CD14-positive monocyte (primary cell): ENCODE results near the gene STARD3. TPM values are rescaled to one million over a fixed set of nuclear protein-coding genes. Genes with fewer than 3 reads are reported as not detected.

ENCODE experiments used
- DNase-seq, 3 donors: peaks; one replicate each; pipeline ENCODE4 v3.0.0-alpha.2; 2011 to 2022
- H2AFZ ChIP-seq: 2 replicates; pipeline ENCODE4 v1.6.0; 2012; ENCODE audit warnings: mild to moderate bottlenecking, low read depth, low read length, inconsistent platforms; ENCODE audit not compliant: insufficient read depth, poor library complexity, severe bottlenecking
- H3K27ac ChIP-seq, 2 donors: 1 replicate in 1 of 2; 2 replicates in 1 of 2; pipeline ENCODE4 v1.5.1; 2012 to 2013; ENCODE audit warnings: low read length in 2 of 2, control low read depth in 1 of 2, inconsistent platforms in 1 of 2, low read depth in 1 of 2, mild to moderate bottlenecking in 1 of 2
- H3K27me3 ChIP-seq, 2 donors: one replicate each; pipeline versions ENCODE4 v1.6.0 to v1.6.1; 2011 to 2013; ENCODE audit warnings: low read length in 2 of 2; ENCODE audit not compliant: control insufficient read depth in 2 of 2, insufficient read depth in 2 of 2
- H3K36me3 ChIP-seq, 2 donors: replicated peaks in 1 of 2; 1 replicate in 1 of 2; 2 replicates in 1 of 2; pipeline versions ENCODE4 v1.5.1 to v1.6.1; 2012 to 2013; ENCODE audit warnings: low read length in 2 of 2, control low read depth in 1 of 2, inconsistent platforms in 1 of 2, mild to moderate bottlenecking in 1 of 2; ENCODE audit not compliant: insufficient read depth in 2 of 2, control insufficient read depth in 1 of 2
- H3K4me1 ChIP-seq, 2 donors: 1 replicate in 1 of 2; 2 replicates in 1 of 2; pipeline versions ENCODE4 v1.5.1 to v1.6.1; 2012 to 2013; ENCODE audit warnings: low read length in 2 of 2, control low read depth in 1 of 2, inconsistent platforms in 1 of 2, mild to moderate bottlenecking in 1 of 2, moderate library complexity in 1 of 2; ENCODE audit not compliant: insufficient read depth in 2 of 2, control insufficient read depth in 1 of 2
- H3K4me2 ChIP-seq: replicated peaks from 2 replicates; pipeline ENCODE3; 2012; ENCODE audit warnings: low read length, moderate library complexity, mild to moderate bottlenecking; ENCODE audit not compliant: poor library complexity, severe bottlenecking; ENCODE audit errors: extremely low read depth
- H3K4me3 ChIP-seq, 3 experiments: fragments of 200-600 bp in 1 of 3; sonication (generic) in 1 of 3; replicated peaks in 1 of 3; 1 replicate in 2 of 3; 2 replicates in 1 of 3; pipeline ENCODE4 v1.5.1; 2011 to 2013; ENCODE audit warnings: low read length in 3 of 3, mild to moderate bottlenecking in 3 of 3, control low read depth in 2 of 3, low read depth in 2 of 3, inconsistent platforms in 1 of 3, moderate library complexity in 1 of 3
- H3K79me2 ChIP-seq: 2 replicates; pipeline ENCODE4 v1.6.0; 2012; ENCODE audit warnings: mild to moderate bottlenecking, control low read depth, inconsistent platforms, low read length, moderate library complexity; ENCODE audit not compliant: insufficient read depth
- H3K9ac ChIP-seq: 2 replicates; pipeline ENCODE4 v1.6.0; 2017; ENCODE audit warnings: low read length, mild to moderate bottlenecking; ENCODE audit not compliant: insufficient read depth, poor library complexity, severe bottlenecking
- H3K9me3 ChIP-seq, 2 donors: replicated peaks in 1 of 2; 1 replicate in 1 of 2; 2 replicates in 1 of 2; pipeline versions ENCODE4 v1.5.1 to v1.6.1; 2012 to 2013; ENCODE audit warnings: low read length in 2 of 2, control low read depth in 1 of 2; ENCODE audit not compliant: control insufficient read depth in 1 of 2, insufficient read depth in 1 of 2
- H4K20me1 ChIP-seq: 2 replicates; pipeline ENCODE4 v1.6.0; 2012; ENCODE audit warnings: mild to moderate bottlenecking, low read length, control low read depth, moderate library complexity; ENCODE audit not compliant: insufficient read depth
- H3K27ac Mint-ChIP-seq, 7 donors: one replicate each; pipeline ENCODE4 v1.8.0; 2020; ENCODE audit warnings: mild to moderate bottlenecking in 7 of 7, mixed read lengths in 7 of 7, moderate library complexity in 6 of 7, inconsistent platforms in 2 of 7
- H3K27me3 Mint-ChIP-seq, 3 donors: one replicate each; pipeline ENCODE4 v1.8.0; 2021 to 2022; ENCODE audit warnings: low read depth in 3 of 3, mild to moderate bottlenecking in 3 of 3, mixed read lengths in 3 of 3, moderate library complexity in 3 of 3, inconsistent platforms in 1 of 3
- H3K36me3 Mint-ChIP-seq, 2 donors: one replicate each; pipeline ENCODE4 v1.8.0; 2020; ENCODE audit warnings: mixed read lengths in 2 of 2, inconsistent platforms in 1 of 2, mild to moderate bottlenecking in 1 of 2
- H3K4me1 Mint-ChIP-seq: one replicate; pipeline ENCODE4 v1.8.0; 2020; ENCODE audit warnings: mild to moderate bottlenecking, mixed read lengths
- H3K4me3 Mint-ChIP-seq, 2 donors: one replicate each; pipeline ENCODE4 v1.8.0; 2020; ENCODE audit warnings: mild to moderate bottlenecking in 2 of 2, mixed read lengths in 2 of 2, moderate library complexity in 1 of 2
- H3K9me3 Mint-ChIP-seq, 7 donors: one replicate each; pipeline ENCODE4 v1.8.0; 2020 to 2022; ENCODE audit warnings: mixed read lengths in 7 of 7, mild to moderate bottlenecking in 6 of 7, moderate library complexity in 6 of 7, inconsistent platforms in 2 of 7
- CTCF ChIP-seq: fragments of 200-600 bp; IDR thresholded peaks from one replicate; pipeline ENCODE4 v1.8.0; 2022; ENCODE audit warnings: antibody characterized with exemption, mild to moderate bottlenecking
- WGBS: methylation state at CpG from one replicate; pipeline ENCODE4 v1.1.5; 2013; ENCODE audit warnings: missing lambda C conversion rate; ENCODE audit not compliant: insufficient coverage; 5-methylcytosine and 5-hydroxymethylcytosine counted together
- intact Hi-C, 2 donors: fragments of 100-400 bp; cut with micrococcal nuclease; formaldehyde crosslinking; loops; one replicate each; pipeline versions ENCODE4 v1.15.0 to v1.15.1; 2023
- polyA plus RNA-seq, 3 donors: library from polyadenylated mRNA; depleted of rRNA in 1 of 3; unstranded in 2 of 3; stranded (reverse) in 1 of 3; fragments of 300-500 nt in 2 of 3; fragments of >200 nt in 1 of 3; fragmentation: Illumina TruSeq in 2 of 3; gene quantifications; 1 replicate in 2 of 3; 2 replicates in 1 of 3; pipeline ENCODE4 v1.2.3, GENCODE V29; 2012 to 2021

The STARD3 gene
- polyA plus RNA-seq, 3 donors: 35.1 to 114 (median 45.3) TPM

- Mint-ChIP-seq H3K9me3 (peaks cover 0 to 11% (median 2%) of the 10 kb centered on the region in 7 donors), H3K36me3 (no peaks in the 10 kb centered on the region), H3K4me1 (peaks cover 36% of the 10 kb centered on the region), H3K27ac (peak within 1 kb of the TSS in 2 of 7 donors; percentile 25 to 59), H3K4me3 (peak within 1 kb of the TSS in 1 of 2 donors; percentile 84), H3K27me3 (peaks cover 48 to 67% (median 57%) of the 10 kb centered on the region in 3 donors)
- intact Hi-C loops: no loop called here
- H3K27ac ChIP-seq: no peak within 1 kb of the TSS
- H3K4me2 ChIP-seq: no peak within 1 kb of the TSS
- peaks cover 22 to 36% of the 10 kb centered on the region in 2 donors for H3K4me1 ChIP-seq
- DNase-seq: no peak
- H3K9ac ChIP-seq: no peak within 1 kb of the TSS
- WGBS: 32% methylated on average over 24 of the region's 29 CpGs
- no peaks in the 10 kb centered on the region for H4K20me1 ChIP-seq
- H3K9me3 ChIP-seq: no peaks in the 10 kb centered on the region
- no peaks in the 10 kb centered on the region for H3K36me3 ChIP-seq
- H2AFZ ChIP-seq: no peak within 1 kb of the TSS
- TF ChIP-seq CTCF: no peak
- no peak within 1 kb of the TSS for H3K4me3 ChIP-seq
- H3K27me3 ChIP-seq: peaks cover 16 to 49% of the 10 kb centered on the region in 2 donors
- H3K79me2 ChIP-seq: no peaks in the 10 kb centered on the region
Measured at GRCh38 chr17:39626171-39627046, 10.5 kb upstream of the STARD3 start, which contains the start of gene PPP1R1B. Gene PPP1R1B (plus strand): TSS chr17:39626952. CDS start chr17:39627393, 441 bp downstream.

DNA sequence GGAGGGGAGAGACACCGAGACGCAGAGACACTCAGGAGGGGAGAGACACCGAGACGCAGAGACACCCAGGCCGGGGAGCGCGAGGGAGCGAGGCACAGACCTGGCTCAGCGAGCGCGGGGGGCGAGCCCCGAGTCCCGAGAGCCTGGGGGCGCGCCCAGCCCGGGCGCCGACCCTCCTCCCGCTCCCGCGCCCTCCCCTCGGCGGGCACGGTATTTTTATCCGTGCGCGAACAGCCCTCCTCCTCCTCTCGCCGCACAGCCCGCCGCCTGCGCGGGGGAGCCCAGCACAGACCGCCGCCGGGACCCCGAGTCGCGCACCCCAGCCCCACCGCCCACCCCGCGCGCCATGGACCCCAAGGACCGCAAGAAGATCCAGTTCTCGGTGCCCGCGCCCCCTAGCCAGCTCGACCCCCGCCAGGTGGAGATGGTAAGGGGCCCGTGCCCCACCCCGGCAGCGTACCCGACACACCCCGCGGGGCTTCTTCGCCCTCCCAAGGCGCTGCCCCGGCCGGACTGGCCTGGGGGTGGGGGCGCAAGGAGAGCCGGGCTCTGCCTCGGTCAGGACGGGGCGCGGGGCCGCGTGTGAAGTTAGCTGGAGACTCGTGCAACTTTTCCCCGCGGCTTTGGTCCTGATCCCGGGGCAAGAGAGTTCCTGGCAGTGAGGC lies 9.8 kb upstream of the STARD3 start:
- Mint-ChIP-seq H3K4me3 (peak overlapping the region in 1 of 2 donors; percentile 84), H3K27me3 (peaks cover 48 to 65% (median 53%) of the 10 kb centered on the region in 3 donors), H3K27ac (no peak overlapping the region), H3K4me1 (peaks cover 34% of the 10 kb centered on the region), H3K36me3 (no peaks in the 10 kb centered on the region), H3K9me3 (peaks cover 0 to 11% (median 2%) of the 10 kb centered on the region in 7 donors)
- Histone ChIP-seq H3K36me3 (no peaks in the 10 kb centered on the region), H3K27ac (no peak overlapping the region), H2AFZ (no peak overlapping the region), H3K27me3 (peaks cover 16 to 46% of the 10 kb centered on the region in 2 donors), H3K4me2 (no peak overlapping the region), H3K9ac (no peak overlapping the region), H3K4me3 (no peak overlapping the region), H3K4me1 (peaks cover 20 to 33% of the 10 kb centered on the region in 2 donors), H4K20me1 (no peaks in the 10 kb centered on the region), H3K79me2 (no peaks in the 10 kb centered on the region), H3K9me3 (no peaks in the 10 kb centered on the region)
- intact Hi-C loops: no loop called here
- TF ChIP-seq CTCF: no peak
- DNase-seq: no peak
- 6% methylated on average over 61 of the region's 72 CpGs for WGBS
